ENCODE results near the gene DNER. TPM values are rescaled to one million over a fixed set of nuclear protein-coding genes. Genes with fewer than 3 reads are reported as not detected.

DNER gene
- total and polyA plus RNA-seq, 2 experiments from 2014 or later: 0.39 to 0.65 TPM

GRCh38 chr2:229426464-229426863, 287.9 kb downstream of the DNER start:
- no peak for DNase-seq
- Histone ChIP-seq H3K4me3 (no peak overlapping the region), H3K27ac (no peak overlapping the region), H3K36me3 (ENCODE audit: low read depth) (no peaks in the 10 kb centered on the region), H3K9me2 (ENCODE audit: insufficient read depth) (no peaks in the 10 kb centered on the region), H3K4me1 (ENCODE audit: insufficient read depth) (no peaks in the 10 kb centered on the region), H2AFZ (no peak overlapping the region), H3K27me3 (replicated peaks; ENCODE audit: insufficient read depth) (no peaks in the 10 kb centered on the region), H3K79me2 (ENCODE audit: insufficient read depth) (no peaks in the 10 kb centered on the region), H3K4me2 (ENCODE audit: unreplicated experiment) (no peak overlapping the region), H3F3A (ENCODE audit: insufficient read depth) (no peaks in the 10 kb centered on the region), H3K9ac (no peak overlapping the region), H4K20me1 (ENCODE audit: insufficient read depth) (no peaks in the 10 kb centered on the region), H3K9me3 (ENCODE audit: low read depth) (no peaks in the 10 kb centered on the region)
- in situ Hi-C loops (cut with MboI): loop anchor here (10.0 to 25.0 kb wide), 2 partner anchors 158 to 739 kb away; no protein-coding TSS in a partner anchor
- WGBS, 2 experiments (ENCODE audit: low coverage in 1 of 2, low lambda C conversion rate in 2 of 2, missing lambda C conversion rate in 2 of 2): 73 to 76% methylated on average over 6 of the region's 6 CpGs
- TF ChIP-seq EZH2 (IDR thresholded peaks at IDR 0.05; ENCODE audit: insufficient read depth, poor library complexity, severe bottlenecking): no peak
- no peak for TF ChIP-seq EZH2phosphoT487 (IDR thresholded peaks at IDR 0.05; ENCODE audit: insufficient read depth, low read depth)

GRCh38 chr2:229425598-229425997, 288.8 kb downstream of the DNER start:
- H3K79me2 ChIP-seq (ENCODE audit: insufficient read depth): no peaks in the 10 kb centered on the region
- H3K4me2 ChIP-seq (ENCODE audit: unreplicated experiment): no peak overlapping the region
- no peak overlapping the region for H3K27ac ChIP-seq
- no peaks in the 10 kb centered on the region for H3K9me3 ChIP-seq (ENCODE audit: low read depth)
- no peak overlapping the region for H3K9ac ChIP-seq
- no peak overlapping the region for H3K4me3 ChIP-seq
- no peaks in the 10 kb centered on the region for H3K36me3 ChIP-seq (ENCODE audit: low read depth)
- peak; percentile 15 for DNase-seq
- no peaks in the 10 kb centered on the region for H3K27me3 ChIP-seq (replicated peaks; ENCODE audit: insufficient read depth)
- no peaks in the 10 kb centered on the region for H3K4me1 ChIP-seq (ENCODE audit: insufficient read depth)
- no peaks in the 10 kb centered on the region for H3F3A ChIP-seq (ENCODE audit: insufficient read depth)
- no peak overlapping the region for H2AFZ ChIP-seq
- 71 to 74% methylated on average over 9 of the region's 9 CpGs for WGBS, 2 experiments (ENCODE audit: low coverage in 1 of 2, low lambda C conversion rate in 2 of 2, missing lambda C conversion rate in 2 of 2)
- in situ Hi-C loops (cut with MboI): loop anchor here (10.0 to 25.0 kb wide), 2 partner anchors 159 to 738 kb away; no protein-coding TSS in a partner anchor
- TF ChIP-seq EZH2 (IDR thresholded peaks at IDR 0.05; ENCODE audit: insufficient read depth, poor library complexity, severe bottlenecking): no peak
- no peak for TF ChIP-seq EZH2phosphoT487 (IDR thresholded peaks at IDR 0.05; ENCODE audit: insufficient read depth, low read depth)
- H4K20me1 ChIP-seq (ENCODE audit: insufficient read depth): no peaks in the 10 kb centered on the region
- no peaks in the 10 kb centered on the region for H3K9me2 ChIP-seq (ENCODE audit: insufficient read depth)

- 30 to 37% methylated on average over 6 of the region's 6 CpGs for WGBS, 2 experiments (ENCODE audit: low coverage in 1 of 2, low lambda C conversion rate in 2 of 2, missing lambda C conversion rate in 2 of 2)
- no peaks in the 10 kb centered on the region for H3K9me3 ChIP-seq (ENCODE audit: low read depth)
- no peak overlapping the region for H3K9ac ChIP-seq
- no peak overlapping the region for H3K4me3 ChIP-seq
- no peak for DNase-seq
- H3F3A ChIP-seq (ENCODE audit: insufficient read depth): no peaks in the 10 kb centered on the region
- no peak overlapping the region for H3K4me2 ChIP-seq (ENCODE audit: unreplicated experiment)
- no peak overlapping the region for H2AFZ ChIP-seq
- H3K27me3 ChIP-seq (replicated peaks; ENCODE audit: insufficient read depth): no peaks in the 10 kb centered on the region
- no peaks in the 10 kb centered on the region for H3K79me2 ChIP-seq (ENCODE audit: insufficient read depth)
- in situ Hi-C loops (cut with MboI): loop anchor here (10.0 kb wide), 1 partner anchor 163 kb away; no protein-coding TSS in a partner anchor
- no peaks in the 10 kb centered on the region for H4K20me1 ChIP-seq (ENCODE audit: insufficient read depth)
- no peaks in the 10 kb centered on the region for H3K9me2 ChIP-seq (ENCODE audit: insufficient read depth)
- H3K27ac ChIP-seq: no peak overlapping the region
- H3K36me3 ChIP-seq (ENCODE audit: low read depth): no peaks in the 10 kb centered on the region
- peaks cover under 1% of the 10 kb centered on the region; the same call in 1 of the 2 replicates for H3K4me1 ChIP-seq (ENCODE audit: insufficient read depth)
- TF ChIP-seq EZH2 (IDR thresholded peaks at IDR 0.05; ENCODE audit: insufficient read depth, poor library complexity, severe bottlenecking) (no peak), EZH2phosphoT487 (IDR thresholded peaks at IDR 0.05; ENCODE audit: insufficient read depth, low read depth) (no peak)
Observed at GRCh38 chr2:229422063-229422462, 292.3 kb downstream of the DNER start.

- peak; percentile 7 for DNase-seq
- Histone ChIP-seq H3K27me3 (replicated peaks; ENCODE audit: insufficient read depth) (no peaks in the 10 kb centered on the region), H3K9me3 (ENCODE audit: low read depth) (no peaks in the 10 kb centered on the region), H3F3A (ENCODE audit: insufficient read depth) (peaks cover 5% of the 10 kb centered on the region; the same call in 1 of the 2 replicates), H3K4me2 (ENCODE audit: unreplicated experiment) (no peak overlapping the region), H2AFZ (no peak overlapping the region), H3K79me2 (ENCODE audit: insufficient read depth) (no peaks in the 10 kb centered on the region), H3K4me3 (no peak overlapping the region), H3K9ac (no peak overlapping the region), H3K9me2 (ENCODE audit: insufficient read depth) (no peaks in the 10 kb centered on the region), H3K27ac (no peak overlapping the region), H4K20me1 (ENCODE audit: insufficient read depth) (no peaks in the 10 kb centered on the region), H3K4me1 (ENCODE audit: insufficient read depth) (peaks cover 16% of the 10 kb centered on the region), H3K36me3 (ENCODE audit: low read depth) (no peaks in the 10 kb centered on the region)
- TF ChIP-seq EZH2 (IDR thresholded peaks at IDR 0.05; ENCODE audit: insufficient read depth, poor library complexity, severe bottlenecking): no peak
- TF ChIP-seq EZH2phosphoT487 (IDR thresholded peaks at IDR 0.05; ENCODE audit: insufficient read depth, low read depth): no peak
- in situ Hi-C loops (cut with MboI): no loop called here
- WGBS, 2 experiments (ENCODE audit: low coverage in 1 of 2, low lambda C conversion rate in 2 of 2, missing lambda C conversion rate in 2 of 2): 30 to 31% methylated on average over 1 of the region's 1 CpG
Observed at GRCh38 chr2:229419158-229419557, 295.2 kb downstream of the DNER start.

Data from GM23248 (cell line).